ENCODE results near the gene IQSEC2.

Gene IQSEC2

DNA sequence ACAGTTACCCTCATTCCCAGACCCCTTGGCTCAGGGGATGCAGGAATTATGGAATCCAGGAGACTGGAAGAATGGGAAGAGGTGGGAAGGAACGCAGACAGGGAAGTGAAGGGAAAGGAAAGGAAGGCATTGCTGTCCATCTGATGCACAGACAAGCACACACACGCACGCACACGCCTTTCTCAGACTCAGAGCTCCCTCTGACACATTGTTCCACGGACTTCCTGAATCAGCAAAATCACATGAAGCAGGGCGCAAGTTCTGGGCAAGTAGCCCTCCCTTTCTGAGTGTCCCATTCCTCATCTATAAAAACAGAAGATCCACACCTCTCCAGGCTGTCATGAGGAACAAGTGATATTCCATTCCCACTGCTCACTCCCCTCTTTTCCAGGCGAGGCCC is 13.2 kb downstream of the IQSEC2 start:
- no peak for DNase-seq (ENCODE audit: low read depth)

DNA sequence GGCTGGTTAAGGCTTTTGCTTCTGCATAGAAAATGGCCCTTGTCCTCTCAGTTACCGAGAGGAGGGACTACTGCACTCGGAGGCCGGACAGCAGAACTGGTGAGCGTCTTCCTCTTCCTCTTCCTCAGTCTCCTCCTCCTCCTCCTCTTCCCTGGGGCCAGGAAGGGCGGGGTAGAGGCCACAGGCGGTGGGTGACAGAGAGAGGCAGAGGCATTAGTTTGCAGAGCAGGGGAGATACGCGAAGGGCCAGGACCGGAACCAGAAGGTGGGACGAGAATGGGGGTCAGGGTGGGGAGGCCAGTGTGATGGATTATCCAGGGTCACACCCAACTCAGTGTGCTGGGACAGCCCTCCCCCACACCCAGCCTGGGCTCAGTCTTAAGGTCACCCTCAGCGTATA is 14.5 kb downstream of the IQSEC2 start:
- no peak for DNase-seq (ENCODE audit: low read depth)

DNA sequence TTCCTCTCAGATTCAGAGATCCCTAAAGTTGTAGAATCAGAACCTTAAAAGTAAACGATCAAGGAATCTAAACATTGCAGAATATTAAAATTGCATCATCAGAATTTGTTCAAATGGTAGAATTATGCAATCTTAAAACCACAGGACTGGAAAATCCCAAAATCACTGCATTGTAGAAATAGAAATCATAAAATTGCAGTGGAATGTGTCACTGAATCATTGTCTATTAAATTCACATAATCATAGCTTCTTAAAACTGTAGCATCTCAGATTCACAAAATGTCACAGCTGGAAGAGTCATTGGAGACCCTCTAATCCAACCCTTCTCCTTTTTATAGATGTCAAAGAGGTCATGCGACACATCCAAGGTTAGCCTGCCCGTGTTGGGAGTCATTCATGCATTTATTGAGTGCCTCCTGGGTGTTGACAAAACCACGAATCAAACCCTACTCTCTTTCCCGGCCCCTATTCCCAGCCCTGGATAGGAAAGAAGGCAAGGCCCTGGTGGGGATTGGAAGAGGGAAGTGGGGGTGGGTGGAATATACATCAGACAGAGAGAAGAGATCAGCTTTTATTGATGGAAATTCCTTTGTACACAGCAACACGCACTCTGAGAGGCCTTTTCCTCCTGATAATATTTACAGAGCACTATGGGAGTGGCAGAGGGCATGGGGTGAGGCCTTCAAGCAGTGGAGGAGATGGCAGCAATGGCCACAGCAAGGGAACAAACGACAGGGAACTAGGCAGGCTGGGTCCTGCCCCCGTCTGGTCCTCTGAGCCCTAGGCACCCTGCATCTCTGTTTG is 15.4 kb downstream of the IQSEC2 start:
- DNase-seq (ENCODE audit: low read depth) = no peak

DNA sequence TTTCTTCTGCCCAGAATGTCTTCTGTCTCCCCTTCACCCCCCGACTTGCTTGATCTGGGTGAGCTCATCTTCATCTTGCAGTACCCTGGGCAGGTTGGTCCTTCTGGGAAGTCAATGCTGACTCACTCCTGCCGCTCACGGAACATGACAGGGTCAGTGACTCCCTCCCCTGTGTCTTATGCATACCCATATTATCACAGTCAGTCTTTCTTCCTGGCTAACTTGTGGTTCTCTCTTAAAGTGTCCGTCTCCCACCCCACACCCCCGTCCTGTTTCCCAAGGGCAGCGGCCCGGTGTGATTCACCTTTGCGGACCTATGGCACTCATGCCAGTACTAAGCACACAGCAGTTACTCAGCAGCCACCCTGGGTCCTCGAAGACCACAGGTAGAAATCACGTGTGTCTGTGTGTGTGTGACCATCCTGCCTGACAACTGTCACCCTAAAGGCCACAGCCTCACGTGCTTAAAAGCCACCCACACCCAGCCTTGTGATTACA is 17.7 kb downstream of the IQSEC2 start:
- DNase-seq (ENCODE audit: low read depth) = no peak

DNA sequence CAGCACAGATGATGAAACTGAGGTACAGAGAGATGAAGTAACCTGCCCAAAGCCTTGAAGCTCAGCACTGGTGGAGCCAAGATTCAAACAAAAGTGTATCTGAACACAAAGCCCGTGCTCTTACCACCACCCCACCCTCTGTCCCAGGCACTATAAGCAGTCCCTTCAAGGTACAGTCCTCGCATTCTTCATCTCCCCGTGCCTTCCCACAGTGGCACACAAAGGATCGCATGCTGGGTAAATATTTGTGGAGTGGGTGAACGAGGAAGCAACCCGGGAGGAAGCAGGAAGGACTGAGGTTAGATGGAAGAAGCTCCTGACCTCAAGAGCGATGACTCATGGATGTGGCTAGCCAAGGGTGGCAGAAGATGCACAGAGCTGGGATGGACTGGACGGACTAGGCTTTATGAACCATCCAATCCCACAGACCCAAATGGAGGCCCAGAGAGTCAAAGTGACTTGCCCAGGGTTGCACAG is 18.4 kb downstream of the IQSEC2 start:
- no peak for DNase-seq (ENCODE audit: low read depth)

DNA sequence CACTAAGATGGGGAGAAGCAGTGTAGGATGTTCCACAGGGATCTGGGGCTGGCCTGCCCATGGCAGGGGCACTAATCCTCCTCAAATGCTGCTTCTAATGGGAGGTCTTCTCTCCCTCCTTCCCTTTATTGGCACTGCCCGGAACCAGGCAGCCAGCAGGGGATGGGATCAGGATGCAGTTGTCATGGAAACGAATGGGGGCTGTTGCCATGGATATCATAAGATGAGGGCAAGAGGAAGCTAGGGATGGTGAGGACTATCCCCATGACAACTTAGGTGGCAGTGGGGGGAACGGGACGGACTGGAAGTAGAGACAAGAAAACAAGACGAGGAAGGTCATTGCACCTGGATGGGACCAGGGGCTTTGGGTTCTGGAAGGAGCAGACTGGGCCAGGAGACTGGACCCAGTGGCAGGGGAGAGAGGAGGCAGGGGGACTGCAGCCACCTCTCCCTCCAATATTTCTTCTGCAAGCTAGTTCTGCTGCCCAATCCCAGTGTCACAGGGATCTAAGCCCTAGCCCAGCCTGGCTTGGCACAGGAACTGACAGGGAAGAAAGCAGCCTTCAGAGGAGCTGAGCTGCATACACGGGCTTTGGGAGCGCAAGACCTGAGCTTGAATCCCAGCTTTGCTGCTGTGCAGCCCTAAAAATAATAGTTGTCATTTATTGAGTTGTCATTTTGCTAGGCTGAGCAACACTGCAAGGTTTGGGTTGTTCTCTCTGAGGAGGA is 19.0 kb downstream of the IQSEC2 start:
- no peak for DNase-seq (ENCODE audit: low read depth)

DNA sequence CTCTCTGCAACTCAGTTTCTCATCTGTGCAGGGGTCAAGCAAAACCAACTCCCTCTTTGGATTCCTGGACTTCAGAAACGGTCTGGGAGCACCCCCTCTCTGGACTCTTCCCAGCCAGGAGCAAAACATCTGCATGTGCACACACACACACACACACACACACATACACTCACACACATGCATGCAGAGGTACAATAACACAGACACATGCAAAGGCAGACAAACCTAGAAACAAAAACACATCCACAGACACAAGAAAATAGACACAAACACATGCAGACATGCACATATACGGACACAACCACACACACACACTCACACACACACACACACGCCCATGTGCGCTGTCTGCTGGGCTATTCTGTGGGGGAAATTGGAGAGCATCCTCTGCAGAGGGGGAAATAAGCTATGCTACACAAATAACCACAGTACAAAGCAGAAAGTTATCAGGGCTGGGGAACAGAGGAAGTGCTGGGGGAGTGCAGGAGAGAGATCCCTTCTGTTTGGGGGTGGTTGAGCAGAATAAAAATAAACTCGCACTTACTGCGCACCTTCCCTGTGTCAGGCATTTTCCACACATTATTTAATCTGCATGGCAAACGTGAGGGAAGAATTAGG is 19.9 kb downstream of the IQSEC2 start:
- no peak for DNase-seq (ENCODE audit: low read depth)

DNA sequence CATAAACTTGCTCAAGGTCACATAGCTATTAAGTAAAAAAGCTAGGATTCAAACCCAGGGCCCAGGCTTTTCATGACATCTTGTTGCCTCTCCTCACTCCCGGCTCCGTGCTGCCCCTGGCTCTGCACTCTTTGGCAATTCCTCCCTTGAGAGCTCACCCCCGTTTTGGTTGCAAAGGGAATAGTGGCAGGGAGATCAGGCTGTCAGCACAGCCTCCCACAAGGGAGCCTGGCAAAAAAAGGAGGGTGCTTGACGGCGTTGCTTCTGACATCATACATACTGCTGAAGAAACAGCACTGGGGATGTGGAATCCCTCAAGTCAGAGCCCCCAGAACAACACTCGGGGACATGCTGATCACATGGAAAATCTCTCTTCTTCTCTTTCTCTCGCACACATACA is 20.5 kb downstream of the IQSEC2 start:
- no peak for DNase-seq (ENCODE audit: low read depth)

DNA sequence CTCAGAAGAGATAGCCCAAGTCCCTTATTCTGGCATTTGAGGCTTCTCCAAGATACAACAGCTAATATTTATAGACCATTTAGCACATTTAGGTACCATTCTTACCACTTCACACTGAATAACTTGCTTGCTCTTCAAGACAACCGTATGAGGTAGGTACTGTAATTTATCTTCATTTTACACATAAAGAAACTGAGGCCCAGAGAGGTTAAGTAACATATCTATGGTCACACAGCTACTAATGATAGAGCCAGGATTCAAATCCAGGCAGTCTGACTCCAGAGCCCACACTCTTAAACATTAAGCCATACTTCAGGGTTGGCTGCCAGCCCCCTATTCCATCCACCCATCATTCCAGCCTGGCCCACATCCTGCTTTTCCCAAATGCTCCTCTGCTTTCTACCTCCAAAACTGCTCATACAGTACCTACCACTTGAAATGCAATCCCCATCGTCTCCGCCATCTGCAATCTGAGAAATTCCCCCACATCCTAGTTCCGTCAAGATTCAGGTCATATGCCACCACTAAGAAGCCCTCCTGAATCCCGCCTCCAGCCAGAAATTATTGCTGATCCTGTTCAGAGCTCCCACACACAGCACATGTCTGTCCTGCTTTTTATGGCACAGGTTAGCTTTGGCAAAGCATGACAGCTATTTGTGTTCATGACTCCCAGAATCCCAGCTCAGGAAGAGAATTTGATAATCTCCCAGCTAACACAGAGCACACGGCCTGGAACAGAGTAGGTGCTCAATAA is 23.5 kb downstream of the IQSEC2 start:
- no peak for DNase-seq (ENCODE audit: low read depth)

DNA sequence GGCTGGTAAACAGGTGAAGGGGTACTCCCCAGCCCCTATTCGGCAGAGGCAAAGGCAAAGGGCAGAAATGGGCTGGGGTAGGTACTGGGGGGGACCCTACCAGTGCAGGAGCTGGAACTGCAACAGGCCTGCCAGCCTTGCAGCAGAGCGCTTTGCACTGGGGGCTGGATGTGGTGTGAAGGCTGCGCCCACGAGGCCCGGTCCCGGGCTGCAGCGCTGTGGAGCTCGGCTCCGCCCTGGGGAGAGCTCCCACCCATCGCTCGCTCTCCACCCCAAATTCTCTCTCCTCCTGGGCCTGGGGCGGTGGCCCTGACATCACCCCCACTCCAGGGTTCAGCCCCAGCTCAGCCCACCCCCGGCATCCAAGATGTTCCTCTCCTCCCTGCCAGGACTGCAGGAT is 24.2 kb downstream of the IQSEC2 start:
- no peak for DNase-seq (ENCODE audit: low read depth)

DNA sequence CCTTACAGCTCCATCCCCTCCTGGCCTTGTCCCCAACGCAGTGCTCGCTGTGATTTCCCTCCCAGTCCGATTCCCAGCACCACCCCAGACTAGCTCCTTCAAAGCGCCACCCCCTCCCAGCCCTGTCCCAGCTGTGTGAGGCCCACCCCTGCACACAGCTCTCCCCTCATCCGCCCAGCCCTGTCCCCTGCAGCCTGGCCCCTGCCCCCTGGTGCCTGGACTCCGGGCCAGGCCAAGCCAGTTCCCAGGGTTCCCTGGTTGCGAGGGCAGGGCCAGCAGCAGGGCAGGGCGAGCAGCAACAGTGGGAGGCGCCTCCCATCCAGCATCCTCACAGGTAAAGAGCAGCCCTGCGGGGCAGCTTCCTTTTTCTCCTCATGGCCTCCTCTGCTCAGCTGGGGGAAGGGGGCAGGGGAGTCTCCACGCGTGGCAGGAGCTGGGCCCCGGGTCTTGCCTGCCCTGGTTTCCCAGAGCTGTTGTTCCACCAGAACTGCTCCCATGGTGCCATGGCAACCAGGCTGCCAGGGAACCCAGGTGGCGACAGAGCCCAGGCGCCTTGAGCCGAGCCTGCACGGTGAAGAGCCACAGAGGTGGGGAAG is 24.8 kb downstream of the IQSEC2 start:
- DNase-seq (ENCODE audit: low read depth) = no peak

DNA sequence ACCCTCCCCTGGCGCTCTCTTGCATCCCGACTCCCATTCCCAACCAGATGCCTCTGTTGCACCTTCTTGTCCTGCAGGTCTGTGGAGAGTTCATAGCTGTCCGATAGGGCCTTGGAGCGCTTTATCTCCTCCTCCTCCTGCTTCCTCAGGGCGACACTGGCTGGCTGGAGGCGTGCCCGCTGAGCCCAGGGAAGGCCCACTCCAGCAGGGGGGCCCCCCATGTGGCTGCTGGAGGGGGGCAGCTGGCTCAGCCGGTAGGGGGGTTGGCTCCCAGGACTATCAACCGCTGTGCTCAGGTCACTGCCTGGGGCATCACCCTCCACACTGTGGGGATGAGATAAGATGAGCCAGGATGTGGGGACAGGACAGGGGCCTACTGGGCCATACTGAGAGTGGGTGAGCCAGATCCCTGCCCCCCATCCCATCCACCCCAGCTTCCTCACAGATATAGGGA is 25.6 kb downstream of the IQSEC2 start:
- no peak for DNase-seq (ENCODE audit: low read depth)

DNA sequence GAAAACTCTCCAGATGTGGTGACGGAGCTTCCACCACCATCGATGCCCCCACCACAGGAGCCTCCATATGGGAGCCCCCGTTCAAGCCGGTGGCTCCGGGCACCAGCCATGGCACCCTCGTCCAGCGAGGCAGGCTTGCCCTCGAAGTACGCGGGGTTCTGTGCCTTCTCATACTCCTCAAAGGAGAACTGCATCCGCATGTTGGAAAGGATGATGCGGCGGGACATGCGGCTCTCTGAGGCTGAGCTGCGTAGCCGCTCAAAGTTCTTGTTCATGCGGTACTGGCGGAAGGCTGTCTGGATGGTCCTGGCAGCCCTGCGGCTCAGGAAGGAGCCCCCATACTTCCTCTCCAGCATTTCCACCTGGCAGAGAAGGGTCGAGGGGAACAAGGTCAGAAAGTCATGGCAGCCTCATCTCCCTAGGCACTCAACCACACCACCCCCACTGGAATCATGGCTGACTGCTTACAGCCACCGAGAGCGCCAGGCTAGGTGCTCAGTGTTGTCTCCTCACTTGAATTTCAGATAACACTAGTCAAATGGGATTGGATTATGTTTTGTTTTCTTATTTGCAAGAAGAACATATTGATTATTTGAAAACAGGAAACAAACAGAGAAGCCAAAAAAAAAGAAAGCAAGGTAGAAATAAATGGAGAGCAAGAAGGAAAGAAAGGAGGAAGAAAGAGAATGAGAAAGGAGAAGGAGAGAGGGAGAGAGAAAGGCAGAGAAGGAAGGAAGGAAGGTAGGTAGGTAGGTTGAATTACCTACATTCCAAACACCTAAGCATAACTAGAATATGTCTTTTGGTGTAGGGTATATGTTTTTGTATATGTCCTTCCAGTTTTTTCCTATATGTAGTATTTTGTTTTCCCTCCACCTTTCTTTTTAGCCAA is 26.6 kb downstream of the IQSEC2 start:
- DNase-seq (ENCODE audit: low read depth) = no peak

DNA sequence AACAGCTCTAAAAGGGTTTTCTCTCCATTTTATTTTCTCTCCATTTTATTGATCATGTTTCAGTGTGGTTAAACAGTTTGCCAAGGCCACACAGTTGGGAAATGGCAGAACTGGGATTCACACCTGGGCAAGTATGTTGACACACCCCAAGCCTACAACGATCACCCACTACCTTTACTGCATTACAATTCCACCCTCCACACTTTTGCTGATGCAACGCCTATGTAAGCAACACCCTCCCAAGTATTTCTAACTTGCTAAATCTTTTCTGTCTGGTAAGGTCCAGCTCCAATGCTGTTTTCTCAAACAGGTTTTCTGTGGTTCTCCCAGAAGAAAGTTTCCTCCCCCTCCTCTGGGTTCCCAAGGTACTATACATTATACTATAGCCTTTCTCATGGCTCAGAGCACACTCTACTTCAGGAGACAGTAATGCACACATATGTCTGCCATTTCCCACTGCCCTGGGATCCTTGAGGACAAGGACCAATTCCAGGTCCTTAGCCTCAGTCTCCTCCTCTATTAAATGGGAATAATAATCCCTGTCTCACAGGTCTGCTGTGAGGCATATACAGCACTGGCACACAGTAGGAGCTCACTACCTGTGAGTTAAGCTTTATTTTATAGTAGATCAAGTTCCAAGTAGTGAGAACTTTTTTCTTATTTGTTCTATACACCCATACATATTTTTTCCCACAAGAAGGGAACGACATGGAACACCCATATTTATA is 27.9 kb downstream of the IQSEC2 start:
- peak; percentile 8 for DNase-seq (ENCODE audit: low read depth)

DNA sequence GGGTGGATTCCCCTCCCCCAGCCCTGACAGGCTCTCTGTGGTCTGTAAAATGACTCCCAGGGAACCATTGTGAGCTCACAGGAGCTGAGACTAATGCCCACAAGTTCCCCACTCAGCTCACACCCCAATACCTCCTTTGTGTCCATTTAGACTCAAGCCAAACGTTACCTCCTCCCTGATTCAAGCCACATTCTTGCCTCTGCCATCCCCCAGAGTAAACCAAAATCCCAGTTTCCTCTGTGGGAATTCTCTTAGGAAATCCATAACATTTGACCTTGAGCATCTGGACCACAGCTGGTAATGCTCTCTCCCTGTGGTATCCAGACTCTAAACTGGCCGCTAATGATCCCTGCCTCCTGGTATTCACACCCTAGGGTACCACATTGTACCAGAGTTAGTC is 30.1 kb downstream of the IQSEC2 start:
- DNase-seq (ENCODE audit: low read depth) = no peak

DNA sequence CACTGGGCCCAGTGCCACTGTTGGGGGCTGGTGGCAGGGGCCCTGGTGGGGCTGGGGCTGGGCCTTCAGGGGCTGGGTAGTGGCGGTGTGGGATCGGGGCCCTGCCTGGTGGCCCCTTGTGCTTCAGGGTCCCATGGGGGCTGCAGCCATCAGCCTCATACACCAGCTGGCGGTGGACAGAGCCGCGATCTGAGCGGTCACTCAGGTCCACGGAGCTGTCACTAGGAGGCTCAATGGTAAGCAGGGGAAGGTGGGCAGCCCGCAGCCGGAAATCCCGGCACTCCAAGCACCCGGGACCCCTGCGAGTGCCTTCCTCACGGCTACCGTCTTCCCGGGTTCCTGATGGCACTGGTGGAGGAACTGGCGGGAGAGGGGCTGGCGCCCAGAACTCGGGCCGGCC is 30.8 kb downstream of the IQSEC2 start:
- no peak for DNase-seq (ENCODE audit: low read depth)

DNA sequence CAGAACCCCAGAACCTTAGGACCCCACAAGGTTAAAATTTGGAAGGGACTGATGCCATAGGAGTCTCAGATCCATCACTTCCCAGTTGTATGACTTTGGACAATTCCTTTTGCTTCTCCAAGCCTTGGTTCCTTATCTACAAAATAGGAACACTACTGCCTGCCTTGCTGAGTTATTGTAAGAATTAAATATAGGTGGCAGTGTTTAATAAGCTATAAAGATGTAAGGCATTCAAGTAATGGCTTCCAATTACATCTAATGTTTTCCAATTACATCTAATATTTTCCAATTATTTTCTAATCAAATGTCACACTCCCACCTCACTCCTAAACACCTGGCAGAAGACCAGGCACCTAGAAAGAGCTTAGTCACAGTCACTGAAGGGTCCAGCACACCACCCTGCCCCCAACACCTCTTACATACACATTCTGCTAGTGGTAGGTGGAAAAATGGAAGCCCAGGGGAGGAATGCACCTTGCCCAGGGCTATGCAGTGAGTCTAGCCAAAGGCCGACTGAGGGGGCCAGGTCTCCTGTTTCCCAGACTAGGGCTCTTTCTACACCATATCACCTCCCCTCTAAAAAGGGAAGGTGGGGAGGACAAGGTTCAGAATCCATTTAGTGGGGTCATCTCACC is 31.9 kb downstream of the IQSEC2 start:
- DNase-seq (ENCODE audit: low read depth) = no peak

DNA sequence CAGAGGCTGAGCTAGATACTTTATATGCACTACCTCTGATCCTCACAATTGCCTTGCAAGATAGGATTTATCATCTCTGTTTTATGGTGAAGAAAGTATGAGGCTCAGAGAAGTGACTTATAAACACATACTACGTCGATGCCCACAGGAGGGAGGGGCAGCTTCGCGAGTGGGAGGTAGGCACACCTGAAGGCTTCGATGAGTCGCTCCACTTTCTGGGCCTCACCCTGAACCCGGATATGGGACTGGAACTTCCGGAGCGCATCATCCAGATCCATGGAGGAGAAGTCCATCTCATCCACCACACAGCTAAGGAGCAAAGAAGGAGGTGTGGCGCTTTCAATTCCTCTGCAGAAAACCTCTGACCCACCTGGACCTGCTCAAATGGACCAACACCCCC is 33.5 kb downstream of the IQSEC2 start:
- DNase-seq (ENCODE audit: low read depth) = no peak

DNA sequence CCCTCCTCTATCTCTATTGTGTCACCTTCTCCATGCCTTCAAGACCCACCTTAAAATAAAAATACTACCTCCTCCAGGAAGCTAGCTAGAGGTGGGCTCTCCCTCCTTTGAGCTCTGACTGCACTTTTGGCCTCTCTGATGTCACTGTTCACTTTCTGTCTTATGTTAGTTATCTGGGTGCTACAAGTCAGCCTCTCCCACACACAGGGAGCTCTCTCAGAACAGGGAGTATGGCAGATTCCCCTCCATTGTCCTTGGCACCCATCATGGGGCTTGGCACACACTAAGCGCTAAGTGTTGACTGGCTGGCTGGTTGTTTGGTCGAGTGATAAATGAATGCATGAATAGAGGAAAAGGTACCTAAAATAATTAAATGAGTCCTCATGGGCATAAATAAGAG is 35.2 kb downstream of the IQSEC2 start:
- no peak for DNase-seq (ENCODE audit: low read depth)
